ENCODE measurements around the gene CFAP74.
"Not testable (repeated sequence)": the region's sequence is repeated elsewhere in the genome, so short reads cannot be mapped to it uniquely, and the experiment has no call there.

Gene CFAP74

GRCh38 chr1:1954831-1955441 lies 48.6 kb downstream of the CFAP74 start:
- no peak for DNase-seq (ENCODE audit: low read depth)

- no peak for DNase-seq (ENCODE audit: low read depth)
Observed at GRCh38 chr1:1954015-1954414, 49.6 kb downstream of the CFAP74 start.

GRCh38 chr1:1950940-1951339 lies 52.6 kb downstream of the CFAP74 start:
- no peak for DNase-seq (ENCODE audit: low read depth)

DNA sequence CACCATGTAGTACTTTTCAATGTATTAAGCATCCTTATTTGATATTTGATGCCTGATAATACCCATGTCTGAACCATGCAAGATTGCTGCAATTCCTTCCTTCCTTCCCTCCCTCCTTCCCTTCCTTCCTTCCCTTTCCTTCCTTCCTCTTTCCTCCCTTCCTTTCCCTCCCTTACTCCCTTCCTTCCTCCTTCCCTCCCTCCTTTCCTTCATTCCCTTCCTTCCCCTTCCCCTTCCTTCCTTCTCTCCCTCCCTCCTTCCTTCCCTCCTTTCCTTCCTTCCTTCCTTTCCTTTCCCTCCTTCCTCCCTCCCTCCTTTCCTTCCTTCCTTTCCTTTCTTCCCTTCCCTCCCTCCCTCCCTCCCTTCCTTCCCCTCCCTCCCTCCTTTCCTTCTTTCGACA lies 54.8 kb downstream of the CFAP74 start:
- no peak for DNase-seq (ENCODE audit: low read depth)

DNA sequence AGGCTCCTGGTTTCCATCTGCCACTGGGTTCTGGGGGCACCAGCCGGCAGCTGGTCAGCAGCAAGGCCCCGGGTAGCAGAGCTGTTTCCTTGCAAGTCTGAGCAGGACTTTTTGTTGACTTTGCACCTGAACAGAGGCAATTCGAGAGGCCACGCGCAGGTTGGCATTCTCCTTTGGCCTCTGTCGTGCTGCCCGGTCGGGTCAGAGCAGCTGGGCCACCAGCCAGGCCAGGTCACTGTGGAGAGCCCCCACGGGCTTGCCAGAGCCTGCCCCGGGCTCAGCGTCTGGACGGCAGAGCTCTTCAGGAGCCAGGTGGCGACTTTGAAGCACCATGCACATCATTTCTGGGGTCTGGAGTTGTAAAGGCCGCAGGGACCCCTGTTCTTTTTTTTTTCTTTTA lies 56.1 kb downstream of the CFAP74 start:
- no peak for DNase-seq (ENCODE audit: low read depth)

DNA sequence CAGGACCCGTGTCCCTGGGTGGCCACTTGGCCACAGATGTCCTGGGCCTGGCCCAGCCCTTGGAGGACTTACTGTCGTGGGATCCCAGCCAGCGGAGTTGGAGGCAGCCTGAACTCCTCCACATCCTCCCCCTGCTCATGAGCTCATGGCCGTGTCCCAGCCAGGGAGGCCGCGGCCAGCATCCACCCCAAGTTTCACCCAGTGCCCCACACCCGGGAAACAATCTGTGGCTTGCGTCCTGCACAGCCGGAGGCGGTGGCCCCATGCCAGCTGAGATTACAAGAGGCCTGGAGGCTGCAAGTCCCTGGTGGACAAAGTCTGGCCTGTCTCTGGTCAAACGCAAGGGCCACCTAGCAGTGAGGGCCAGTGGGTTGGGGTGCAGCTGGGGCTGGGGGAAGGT lies 57.0 kb downstream of the CFAP74 start:
- DNase-seq (ENCODE audit: low read depth) = peak; percentile 3

GRCh38 chr1:1945782-1946393 lies 57.7 kb downstream of the CFAP74 start:
- DNase-seq (ENCODE audit: low read depth) = no peak

GRCh38 chr1:1943834-1944570 lies 59.6 kb downstream of the CFAP74 start:
- peak; percentile 36 for DNase-seq (ENCODE audit: low read depth)

DNA sequence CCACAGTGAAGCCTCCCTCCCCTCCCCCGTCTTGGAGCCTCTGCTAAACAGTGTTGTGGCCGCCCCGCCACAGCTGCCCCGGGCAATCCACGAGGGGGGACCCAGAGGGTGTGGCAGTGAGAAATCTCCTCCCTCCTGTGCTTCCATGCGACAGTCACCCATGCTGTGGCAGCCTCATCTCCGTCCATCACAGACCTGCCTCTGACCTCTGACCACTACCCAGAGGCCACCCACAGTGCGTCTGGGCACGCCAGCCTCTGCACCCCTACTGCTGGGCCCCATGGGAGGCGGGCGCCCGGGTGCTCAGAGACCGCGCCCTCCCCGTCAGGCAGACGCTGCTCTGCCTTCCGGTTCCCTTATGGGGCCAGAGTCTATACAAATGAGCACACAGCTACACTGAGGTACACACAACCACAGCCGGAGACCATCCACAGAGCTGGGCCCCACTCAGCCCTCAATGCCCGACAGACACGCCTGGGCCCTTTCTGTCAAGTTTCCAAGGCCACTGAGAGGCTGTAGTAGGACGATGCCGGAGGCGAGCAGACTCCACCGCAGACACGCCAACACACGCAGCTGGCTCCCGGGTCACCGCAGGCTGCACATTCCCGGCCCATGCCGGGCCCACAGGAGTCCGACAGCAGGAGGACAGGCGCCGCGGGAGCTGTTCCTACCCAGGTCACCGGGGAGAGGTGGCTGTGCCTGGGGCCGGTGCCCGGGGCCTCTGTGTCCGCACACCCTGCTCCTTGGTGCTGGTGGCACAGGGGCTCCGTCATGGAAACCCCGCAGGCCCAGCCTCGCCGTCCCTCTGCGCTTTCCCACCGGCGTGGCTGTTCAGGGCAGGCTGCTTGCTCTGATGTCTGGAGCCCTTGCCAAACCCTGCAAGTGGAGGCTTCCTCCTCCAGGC lies 60.6 kb downstream of the CFAP74 start:
- DNase-seq (ENCODE audit: low read depth) = no peak

DNA sequence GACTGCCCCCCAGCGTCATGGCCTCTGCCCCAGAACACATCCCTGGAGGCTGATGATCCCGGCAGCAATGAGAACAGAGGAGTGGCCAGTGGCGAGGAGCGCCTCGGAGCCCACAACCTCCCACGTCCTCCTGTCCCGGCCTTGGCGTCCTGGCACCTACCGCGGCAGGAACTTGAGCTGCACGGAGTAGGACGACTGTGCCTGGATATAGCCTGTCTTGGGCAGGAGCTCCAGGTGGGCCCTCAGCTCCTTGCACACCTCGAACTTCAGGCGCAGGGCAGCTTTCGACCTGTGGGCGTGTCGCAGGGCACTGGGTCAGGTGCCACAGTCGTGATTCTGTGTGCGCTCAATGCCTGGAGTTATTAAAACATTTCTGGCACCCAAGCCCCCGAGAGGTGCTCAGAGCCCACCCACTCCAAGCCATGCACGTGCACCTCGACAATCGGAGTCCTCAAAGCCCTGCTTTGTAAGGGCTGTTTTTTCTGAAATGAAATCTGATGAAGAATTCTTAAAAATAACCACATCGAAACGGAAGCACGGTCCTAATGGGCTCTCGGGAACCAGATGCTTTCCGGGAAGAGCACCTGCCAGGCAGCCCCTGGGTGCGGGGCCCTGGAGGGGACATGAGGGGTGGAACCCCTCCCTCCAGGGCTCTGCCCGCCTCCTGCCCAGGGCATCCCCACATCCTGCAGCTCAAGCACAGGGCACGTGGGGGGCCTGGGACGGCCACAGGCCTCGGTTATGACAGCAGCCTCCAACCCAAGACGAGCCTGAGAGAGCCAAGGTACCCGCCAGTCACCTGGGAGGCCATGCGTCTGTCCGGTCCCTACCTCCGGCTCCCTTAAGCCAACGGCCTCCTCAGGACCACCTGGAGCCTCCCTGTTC lies 61.5 kb downstream of the CFAP74 start:
- no peak for DNase-seq (ENCODE audit: low read depth)

- DNase-seq (ENCODE audit: low read depth) = no peak
Observed at GRCh38 chr1:1941211-1941841, 62.3 kb downstream of the CFAP74 start.

DNA sequence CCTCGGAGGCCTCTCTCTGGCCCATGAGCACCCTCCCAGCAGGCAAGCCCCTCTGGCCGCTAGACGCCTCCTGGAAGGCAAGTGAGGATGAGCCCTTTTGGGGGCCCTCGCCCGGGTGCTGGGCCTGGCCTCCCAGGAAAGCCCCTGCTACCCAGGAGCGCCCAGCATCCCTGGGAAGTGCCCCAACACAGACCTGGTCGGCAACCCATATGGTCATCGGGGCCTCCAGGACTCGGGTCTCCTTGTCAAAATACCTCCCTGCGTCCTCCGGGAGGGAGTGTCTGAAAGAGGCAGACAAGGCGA lies 63.5 kb downstream of the CFAP74 start:
- DNase-seq (ENCODE audit: low read depth) = no peak

- DNase-seq (ENCODE audit: low read depth) = no peak
Observed at GRCh38 chr1:1939296-1940122, 64.1 kb downstream of the CFAP74 start.

DNA sequence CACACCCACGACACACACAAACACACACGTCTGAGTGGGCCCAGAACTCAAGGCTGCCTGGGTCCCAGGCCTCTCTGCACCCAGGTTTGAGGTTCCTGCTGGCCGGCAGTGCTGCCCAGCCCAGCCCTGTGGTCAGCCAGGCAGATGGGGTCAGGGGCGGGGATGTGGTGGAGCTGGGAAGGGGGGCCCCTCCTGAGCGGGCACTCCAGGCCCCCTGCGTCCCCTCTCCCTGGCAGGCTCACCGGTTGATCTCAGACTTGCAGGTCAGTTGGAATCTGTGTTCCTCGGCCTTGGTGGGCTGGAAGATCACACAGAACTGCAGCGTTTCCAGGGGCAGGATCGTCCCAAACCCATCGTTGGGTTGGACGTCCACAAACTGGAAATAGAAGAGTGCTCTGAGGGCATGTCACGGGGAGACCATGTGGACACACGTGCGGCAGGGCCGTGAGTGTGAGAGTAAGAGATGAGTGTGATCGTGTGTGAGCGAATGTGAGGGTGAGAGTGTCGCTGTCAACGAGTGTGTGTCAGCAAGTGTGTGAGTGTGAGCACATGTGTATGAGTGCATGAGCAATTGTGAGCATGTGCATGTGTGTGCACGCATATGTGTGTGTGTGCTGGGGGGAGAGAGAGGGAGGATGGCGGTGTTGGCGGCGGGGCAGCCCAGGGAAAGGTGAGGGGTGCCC lies 64.8 kb downstream of the CFAP74 start:
- DNase-seq (ENCODE audit: low read depth) = no peak

GRCh38 chr1:1938276-1938573 lies 65.4 kb downstream of the CFAP74 start:
- no peak for DNase-seq (ENCODE audit: low read depth)

- no peak for DNase-seq (ENCODE audit: low read depth)
Observed at GRCh38 chr1:1937549-1938275, 65.9 kb downstream of the CFAP74 start.

GRCh38 chr1:1937061-1937460 lies 66.5 kb downstream of the CFAP74 start:
- DNase-seq (ENCODE audit: low read depth) = no peak

GRCh38 chr1:1934848-1935247 lies 68.7 kb downstream of the CFAP74 start:
- not testable (repeated sequence) for DNase-seq (ENCODE audit: low read depth)

All from EH (cell line).